Cardiac fibroblast (primary cell): Measurements from ENCODE around the gene TAOK1.
A peak's percentile ranks its signal among the peaks of the same experiment; 100 is the strongest.

Source experiments
- DNase-seq, 2 donors: peaks; one replicate each; pipeline versions ENCODE4 v3.0.0 to v3.0.0-alpha.2; 2010; ENCODE audit warnings: low read depth in 2 of 2
- H3K4me3 ChIP-seq, 2 donors: replicated peaks in 1 of 2; 1 replicate in 1 of 2; 2 replicates in 1 of 2; pipeline ENCODE4 v1.5.1; 2011; ENCODE audit warnings: low read depth in 2 of 2, low read length in 2 of 2, mild to moderate bottlenecking in 2 of 2, moderate library complexity in 1 of 2
- CTCF ChIP-seq: IDR thresholded peaks from one replicate; pipeline ENCODE4 v1.5.1; 2011; ENCODE audit warnings: low read depth, mild to moderate bottlenecking, low read length, inconsistent platforms

TAOK1 gene

GRCh38 chr17:29483503-29483902 lies 93.3 kb downstream of the TAOK1 start:
- H3K4me3 ChIP-seq = no peak overlapping the region
- no peak for TF ChIP-seq CTCF
- no peak for DNase-seq

- TF ChIP-seq CTCF = no peak
- peak; percentile 10 to 66 for DNase-seq
- H3K4me3 ChIP-seq = no peak overlapping the region
Observed at GRCh38 chr17:29495011-29495410, 104.8 kb downstream of the TAOK1 start.

GRCh38 chr17:29504711-29505110 lies 114.5 kb downstream of the TAOK1 start:
- DNase-seq = peak; percentile 42 to 57
- no peak overlapping the region for H3K4me3 ChIP-seq
- no peak for TF ChIP-seq CTCF

- no peak for TF ChIP-seq CTCF
- DNase-seq = no peak
- no peak overlapping the region for H3K4me3 ChIP-seq
Observed at GRCh38 chr17:29505836-29506235, 115.7 kb downstream of the TAOK1 start.

GRCh38 chr17:29510953-29511352 lies 120.8 kb downstream of the TAOK1 start:
- H3K4me3 ChIP-seq = no peak overlapping the region
- DNase-seq = peak in 1 of 2 donors; percentile 25
- no peak for TF ChIP-seq CTCF

- H3K4me3 ChIP-seq = no peak overlapping the region
- peak; percentile 27 to 56 for DNase-seq
- no peak for TF ChIP-seq CTCF
Observed at GRCh38 chr17:29514792-29515191, 124.6 kb downstream of the TAOK1 start.

GRCh38 chr17:29518359-29518758 lies 128.2 kb downstream of the TAOK1 start:
- no peak overlapping the region for H3K4me3 ChIP-seq
- no peak for DNase-seq
- no peak for TF ChIP-seq CTCF
